Measurements from ENCODE around the gene TST.
A peak's percentile ranks its signal among the peaks of the same experiment; 100 is the strongest.
"Not testable (repeated sequence)": the region's sequence is repeated elsewhere in the genome, so short reads cannot be mapped to it uniquely, and the experiment has no call there.

TST gene

GRCh38 chr22:37012262-37012904, 6.9 kb downstream of the TST start:
- DNase-seq = no peak

- DNase-seq = no peak
These were observed 7.8 kb downstream of the TST start for GRCh38 chr22:37011472-37011871.

- no peak for DNase-seq
These were observed 8.3 kb downstream of the TST start for GRCh38 chr22:37010976-37011375.

- no peak for DNase-seq
These were observed 9.1 kb downstream of the TST start for GRCh38 chr22:37010174-37010573.

- DNase-seq = no peak
These were observed 9.8 kb downstream of the TST start for GRCh38 chr22:37009490-37009889.

- no peak for DNase-seq
These were observed 10.9 kb downstream of the TST start for GRCh38 chr22:37008365-37008764.

GRCh38 chr22:37007651-37008050, 11.6 kb downstream of the TST start:
- no peak for DNase-seq

GRCh38 chr22:37002633-37003032, 16.6 kb downstream of the TST start:
- DNase-seq = no peak

GRCh38 chr22:37001826-37002225, 17.4 kb downstream of the TST start:
- DNase-seq = no peak

- DNase-seq = no peak
These were observed 18.3 kb downstream of the TST start for GRCh38 chr22:37000676-37001534.

- no peak for DNase-seq
These were observed 19.8 kb downstream of the TST start for GRCh38 chr22:36999463-36999862.

GRCh38 chr22:36998620-36999351, 20.5 kb downstream of the TST start:
- no peak for DNase-seq

- no peak for DNase-seq
These were observed 21.5 kb downstream of the TST start for GRCh38 chr22:36997746-36998145.

- DNase-seq = no peak
These were observed 28.0 kb downstream of the TST start for GRCh38 chr22:36991206-36991605.

GRCh38 chr22:36990457-36990856, 28.8 kb downstream of the TST start:
- DNase-seq = no peak

GRCh38 chr22:36989012-36989411, 30.2 kb downstream of the TST start:
- not testable (repeated sequence) for DNase-seq

GRCh38 chr22:36988075-36988832, 31.0 kb downstream of the TST start:
- DNase-seq = no peak

- DNase-seq = peak; percentile 76
These were observed 32.9 kb downstream of the TST start for GRCh38 chr22:36986242-36986821.

- DNase-seq = peak; percentile 43
These were observed 33.9 kb downstream of the TST start for GRCh38 chr22:36985211-36985889.

GRCh38 chr22:36982136-36982535, 37.1 kb downstream of the TST start:
- DNase-seq = peak; percentile 32

- DNase-seq = no peak
These were observed 37.9 kb downstream of the TST start for GRCh38 chr22:36981247-36981775.

All from activated CD8-positive, alpha-beta memory T cell treated with anti-CD3 and anti-CD28 coated beads for 24 hours (primary cell).